ENCODE results near the gene SEH1L.
"Not testable (repeated sequence)": the region's sequence is repeated elsewhere in the genome, so short reads cannot be mapped to it uniquely, and the experiment has no call there.

The SEH1L gene

DNA sequence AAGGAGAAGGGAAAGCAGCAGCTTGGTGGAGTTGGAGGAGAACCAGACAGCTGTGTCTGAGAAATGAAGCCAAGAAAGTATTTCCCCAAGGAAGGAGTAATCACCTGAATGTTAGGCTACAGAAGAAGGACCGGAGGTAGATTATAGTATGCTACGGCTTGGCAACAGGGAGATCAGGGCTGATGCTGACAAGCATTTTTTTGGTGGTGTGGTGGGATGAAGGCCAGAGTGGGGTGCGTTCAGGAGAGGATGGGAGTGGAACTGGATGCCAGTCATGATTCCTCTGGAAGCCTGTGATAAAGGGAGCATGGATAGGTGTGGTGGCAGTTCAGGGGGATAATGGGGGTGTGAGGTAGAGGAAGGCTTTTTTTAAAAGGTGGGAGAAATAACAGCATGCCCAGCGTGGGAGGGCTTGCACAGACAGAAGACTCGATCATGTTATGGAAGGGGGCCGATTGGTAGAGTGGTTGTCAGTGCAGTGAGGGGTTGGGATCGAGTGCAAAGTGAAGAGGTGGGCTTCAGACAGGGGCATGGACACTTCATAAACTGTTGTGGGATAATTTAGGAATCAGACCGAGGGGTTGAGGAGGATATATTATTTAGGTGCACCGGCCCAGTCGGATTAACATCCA, 49.0 kb downstream of the SEH1L start:
- TF ChIP-seq, protein P1, sequence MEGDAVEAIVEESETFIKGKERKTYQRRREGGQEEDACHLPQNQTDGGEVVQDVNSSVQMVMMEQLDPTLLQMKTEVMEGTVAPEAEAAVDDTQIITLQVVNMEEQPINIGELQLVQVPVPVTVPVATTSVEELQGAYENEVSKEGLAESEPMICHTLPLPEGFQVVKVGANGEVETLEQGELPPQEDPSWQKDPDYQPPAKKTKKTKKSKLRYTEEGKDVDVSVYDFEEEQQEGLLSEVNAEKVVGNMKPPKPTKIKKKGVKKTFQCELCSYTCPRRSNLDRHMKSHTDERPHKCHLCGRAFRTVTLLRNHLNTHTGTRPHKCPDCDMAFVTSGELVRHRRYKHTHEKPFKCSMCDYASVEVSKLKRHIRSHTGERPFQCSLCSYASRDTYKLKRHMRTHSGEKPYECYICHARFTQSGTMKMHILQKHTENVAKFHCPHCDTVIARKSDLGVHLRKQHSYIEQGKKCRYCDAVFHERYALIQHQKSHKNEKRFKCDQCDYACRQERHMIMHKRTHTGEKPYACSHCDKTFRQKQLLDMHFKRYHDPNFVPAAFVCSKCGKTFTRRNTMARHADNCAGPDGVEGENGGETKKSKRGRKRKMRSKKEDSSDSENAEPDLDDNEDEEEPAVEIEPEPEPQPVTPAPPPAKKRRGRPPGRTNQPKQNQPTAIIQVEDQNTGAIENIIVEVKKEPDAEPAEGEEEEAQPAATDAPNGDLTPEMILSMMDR (IDR thresholded peaks at IDR 0.05; ENCODE audit: control extremely low read depth, extremely low read depth, low read depth, missing control alignments): no peak
- POLR2A ChIA-PET: no interaction called here
- CTCF ChIA-PET: interaction anchor here (0.8 to 1.8 kb wide), 3 partner anchors 10 to 21 kb away, joined by 4 to 6 read pairs (median 4); no protein-coding TSS in a partner anchor
- no peak for DNase-seq (ENCODE audit: extremely low spot score)

DNA sequence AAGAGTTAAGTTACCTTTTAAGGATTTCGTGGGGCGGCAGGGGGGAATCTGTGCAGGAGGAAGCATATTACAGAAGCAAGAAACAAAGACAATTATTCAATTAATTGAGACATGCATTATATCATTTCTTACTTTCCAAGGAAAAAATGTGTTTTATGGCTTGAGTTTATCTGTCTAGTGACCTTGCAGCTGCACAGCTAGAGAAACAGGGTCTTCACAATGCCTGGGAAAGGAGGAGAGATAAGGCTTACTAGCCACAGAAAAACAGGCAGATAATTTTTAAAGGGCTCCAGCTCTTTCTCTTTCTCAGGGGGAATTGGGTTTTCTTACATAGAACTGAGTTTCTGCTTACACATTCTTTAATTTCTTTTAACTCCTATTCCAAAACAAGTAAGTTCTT, 49.5 kb downstream of the SEH1L start:
- POLR2A ChIA-PET; DNase-seq (ENCODE audit: extremely low spot score): not testable (repeated sequence)
- CTCF ChIA-PET: interaction anchor here (1.1 to 1.8 kb wide), 2 partner anchors 9 to 11 kb away, joined by 4 to 6 read pairs; no protein-coding TSS in a partner anchor

DNA sequence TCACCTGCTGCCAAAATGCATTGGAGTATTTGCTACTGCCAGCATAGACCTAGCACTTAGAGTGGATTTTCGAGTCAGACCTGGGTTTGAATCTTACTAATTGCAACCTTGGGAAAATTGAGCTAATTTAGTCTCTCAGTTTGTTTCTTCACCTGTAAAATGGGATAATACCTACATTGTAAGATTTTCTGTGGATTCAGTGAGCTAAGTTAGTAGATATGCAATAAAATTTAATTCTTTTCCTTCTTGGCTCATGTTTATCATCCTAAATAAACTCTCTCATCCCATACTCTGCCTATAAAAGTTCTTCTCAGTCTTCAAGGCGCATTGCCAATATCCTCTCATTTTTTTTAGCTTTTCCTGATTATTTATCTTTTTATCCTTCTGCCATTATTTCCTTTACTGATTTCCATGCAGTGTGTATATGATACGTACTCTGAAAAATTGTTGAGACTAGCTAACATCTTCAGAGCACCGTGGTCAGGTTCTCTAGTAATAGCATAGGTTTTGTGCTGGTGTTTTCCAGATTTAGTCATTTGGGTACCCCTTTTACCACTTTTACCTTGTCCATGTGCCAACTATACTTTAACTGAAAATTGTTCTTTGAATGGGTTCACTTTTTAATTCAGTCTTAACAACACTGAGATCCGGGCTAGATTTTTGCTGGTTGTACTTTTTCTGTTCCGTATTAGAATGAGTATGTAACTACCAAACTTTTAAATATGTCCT, 50.7 kb downstream of the SEH1L start:
- DNase-seq (ENCODE audit: extremely low spot score): no peak
- POLR2A ChIA-PET: interaction anchor here (0.6 kb wide), 2 partner anchors 123 to 609 kb away, joined by 3 to 4 read pairs; no protein-coding TSS in a partner anchor
- TF ChIP-seq, protein P1 (IDR thresholded peaks at IDR 0.05; ENCODE audit: control extremely low read depth, extremely low read depth, low read depth, missing control alignments): no peak
- CTCF ChIA-PET: interaction anchor here (1.1 to 1.5 kb wide), 2 partner anchors 9 to 10 kb away, joined by 4 to 6 read pairs; no protein-coding TSS in a partner anchor

DNA sequence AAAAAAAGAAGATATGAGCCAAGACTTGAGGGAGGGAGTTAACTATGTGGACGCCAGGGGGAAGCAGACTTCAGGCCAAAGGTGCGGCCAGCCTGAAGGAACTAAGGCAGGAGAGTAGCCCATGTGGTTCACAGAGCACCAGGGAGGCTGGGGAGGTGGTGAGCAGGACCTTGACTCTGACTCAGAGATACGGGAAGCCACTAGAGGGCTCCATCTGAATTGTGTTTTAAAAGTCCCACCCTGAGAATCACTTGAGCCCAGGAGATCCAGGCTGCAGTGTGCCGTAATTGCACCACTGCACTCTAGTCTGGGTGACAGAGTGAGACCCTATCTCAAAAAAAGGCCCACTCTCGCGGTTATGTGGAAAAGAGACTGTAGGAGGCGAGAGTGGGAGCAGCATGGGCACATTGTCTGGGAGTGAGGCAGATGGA, 55.7 kb downstream of the SEH1L start:
- ChIA-PET POLR2A (no interaction called here), CTCF (interaction anchor here (1.1 to 1.9 kb wide), 3 partner anchors 10 to 156 kb away, joined by 5 to 6 read pairs (median 5); no protein-coding TSS in a partner anchor)
- TF ChIP-seq, protein P1 (IDR thresholded peaks at IDR 0.05; ENCODE audit: control extremely low read depth, extremely low read depth, low read depth, missing control alignments): peak; percentile 50
- DNase-seq (ENCODE audit: extremely low spot score): peak; percentile 32

DNA sequence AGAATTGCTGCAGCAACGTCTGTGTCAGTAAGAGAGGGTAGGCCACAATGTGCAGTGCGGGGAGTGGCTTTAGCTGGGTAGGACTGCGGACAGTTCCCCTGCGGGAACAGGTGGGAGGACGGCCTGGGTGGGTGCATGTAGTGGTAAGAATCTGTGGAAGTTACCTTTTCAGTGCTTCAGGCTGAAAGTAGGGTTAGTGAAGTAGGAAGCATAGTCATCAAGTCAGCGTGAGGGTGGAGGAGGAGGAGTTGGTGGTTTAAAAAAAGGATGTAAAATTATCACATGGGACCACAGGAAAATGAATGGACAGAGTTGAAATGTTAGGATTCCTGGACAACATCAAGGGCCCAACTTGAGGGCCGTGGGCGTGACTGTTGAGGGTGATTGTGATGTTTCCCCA, 56.6 kb downstream of the SEH1L start:
- CTCF ChIA-PET: interaction anchor here (0.8 to 1.9 kb wide), 7 partner anchors 9 to 155 kb away, joined by 3 to 6 read pairs (median 3); partner anchors contain the start of gene CEP192
- TF ChIP-seq, protein P1 (IDR thresholded peaks at IDR 0.05; ENCODE audit: control extremely low read depth, extremely low read depth, low read depth, missing control alignments): no peak
- DNase-seq (ENCODE audit: extremely low spot score): no peak
- POLR2A ChIA-PET: no interaction called here

DNA sequence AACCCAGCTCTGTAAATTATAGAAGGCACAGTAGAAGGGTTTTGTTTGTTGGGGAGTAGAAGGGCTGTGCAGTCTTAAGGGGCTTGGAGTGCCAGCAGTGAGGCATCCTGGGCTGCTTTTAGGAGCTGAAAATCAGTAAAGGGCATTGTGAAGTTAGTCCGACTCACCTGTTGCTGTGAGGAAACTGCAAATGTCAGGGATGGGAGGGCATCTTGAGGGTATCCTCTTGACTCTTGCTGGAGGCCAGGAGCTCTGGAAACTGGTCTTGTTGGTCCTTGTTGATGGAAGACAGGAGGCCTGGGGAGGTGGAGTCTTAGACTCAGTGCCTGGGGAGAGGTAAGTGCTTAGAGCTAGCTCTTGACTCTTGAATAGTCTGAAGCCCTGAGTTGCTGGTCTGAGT, 57.5 kb downstream of the SEH1L start:
- TF ChIP-seq, protein P1 (IDR thresholded peaks at IDR 0.05; ENCODE audit: control extremely low read depth, extremely low read depth, low read depth, missing control alignments): no peak
- ChIA-PET CTCF (interaction anchor here (0.8 to 1.9 kb wide), 5 partner anchors 10 to 58 kb away, joined by 3 to 5 read pairs (median 3); partner anchors contain the start of gene CEP192), POLR2A (no interaction called here)
- no peak for DNase-seq (ENCODE audit: extremely low spot score)
